ENCODE results near the gene C12orf43.

The C12orf43 gene

GRCh38 chr12:120971299-120972180 lies 44.7 kb downstream of the C12orf43 start:
- Histone ChIP-seq H3K9ac (ENCODE audit: low read length) (no peak overlapping the region), H3F3A (ENCODE audit: insufficient read depth, low read length) (no peaks in the 10 kb centered on the region), H3K9me2 (replicated peaks; ENCODE audit: insufficient read depth, low read length) (no peaks in the 10 kb centered on the region), H3K9me3 (replicated peaks; ENCODE audit: insufficient read depth, low read length) (no peaks in the 10 kb centered on the region), H4K20me1 (ENCODE audit: insufficient read depth, low read length) (no peaks in the 10 kb centered on the region), H3K27me3 (replicated peaks; ENCODE audit: insufficient read depth, low read length) (no peaks in the 10 kb centered on the region), H3K79me2 (ENCODE audit: low read length) (no peaks in the 10 kb centered on the region), H3K36me3 (replicated peaks; ENCODE audit: insufficient read depth, low read length) (no peaks in the 10 kb centered on the region), H3K4me1 (ENCODE audit: low read length) (no peaks in the 10 kb centered on the region), H3K4me3 (ENCODE audit: low read length) (no peak overlapping the region), H2AFZ (ENCODE audit: low read length) (no peak overlapping the region), H3K27ac (ENCODE audit: low read length) (no peak overlapping the region), H3K4me2 (ENCODE audit: low read depth, low read length) (no peak overlapping the region)
- peak; percentile 46 for DNase-seq
- TF ChIP-seq CTCF (IDR thresholded peaks at IDR 0.05; ENCODE audit: low read length) (peak; percentile 59), EZH2phosphoT487 (IDR thresholded peaks at IDR 0.05; ENCODE audit: low read length) (no peak), EZH2 (optimal IDR thresholded peaks at IDR 0.05; ENCODE audit: low read depth, low read length) (no peak)

GRCh38 chr12:120970310-120970709 lies 46.0 kb downstream of the C12orf43 start:
- Histone ChIP-seq H3K4me1 (ENCODE audit: low read length) (no peaks in the 10 kb centered on the region), H3K27me3 (replicated peaks; ENCODE audit: insufficient read depth, low read length) (no peaks in the 10 kb centered on the region), H2AFZ (ENCODE audit: low read length) (no peak overlapping the region), H3K9me3 (replicated peaks; ENCODE audit: insufficient read depth, low read length) (no peaks in the 10 kb centered on the region), H3F3A (ENCODE audit: insufficient read depth, low read length) (no peaks in the 10 kb centered on the region), H3K4me3 (ENCODE audit: low read length) (no peak overlapping the region), H3K9ac (ENCODE audit: low read length) (no peak overlapping the region), H3K36me3 (replicated peaks; ENCODE audit: insufficient read depth, low read length) (no peaks in the 10 kb centered on the region), H3K27ac (ENCODE audit: low read length) (no peak overlapping the region), H4K20me1 (ENCODE audit: insufficient read depth, low read length) (no peaks in the 10 kb centered on the region), H3K9me2 (replicated peaks; ENCODE audit: insufficient read depth, low read length) (no peaks in the 10 kb centered on the region), H3K4me2 (ENCODE audit: low read depth, low read length) (no peak overlapping the region), H3K79me2 (ENCODE audit: low read length) (no peaks in the 10 kb centered on the region)
- TF ChIP-seq CTCF (IDR thresholded peaks at IDR 0.05; ENCODE audit: low read length): no peak
- DNase-seq: no peak

GRCh38 chr12:120965534-120966091 lies 50.7 kb downstream of the C12orf43 start:
- no peak for DNase-seq
- no peak overlapping the region for H3K9ac ChIP-seq (ENCODE audit: low read length)
- no peaks in the 10 kb centered on the region for H3K9me3 ChIP-seq (replicated peaks; ENCODE audit: insufficient read depth, low read length)
- H3K36me3 ChIP-seq (replicated peaks; ENCODE audit: insufficient read depth, low read length): no peaks in the 10 kb centered on the region
- no peak overlapping the region for H3K4me3 ChIP-seq (ENCODE audit: low read length)
- H3K79me2 ChIP-seq (ENCODE audit: low read length): no peaks in the 10 kb centered on the region
- no peaks in the 10 kb centered on the region for H3K27me3 ChIP-seq (replicated peaks; ENCODE audit: insufficient read depth, low read length)
- no peaks in the 10 kb centered on the region for H3K4me1 ChIP-seq (ENCODE audit: low read length)
- no peaks in the 10 kb centered on the region for H4K20me1 ChIP-seq (ENCODE audit: insufficient read depth, low read length)
- no peak for TF ChIP-seq CTCF (IDR thresholded peaks at IDR 0.05; ENCODE audit: low read length)
- no peak for TF ChIP-seq EZH2phosphoT487 (IDR thresholded peaks at IDR 0.05; ENCODE audit: low read length)
- TF ChIP-seq EZH2 (optimal IDR thresholded peaks at IDR 0.05; ENCODE audit: low read depth, low read length): no peak
- no peak overlapping the region for H3K4me2 ChIP-seq (ENCODE audit: low read depth, low read length)
- H3F3A ChIP-seq (ENCODE audit: insufficient read depth, low read length): no peaks in the 10 kb centered on the region
- H2AFZ ChIP-seq (ENCODE audit: low read length): no peak overlapping the region
- H3K27ac ChIP-seq (ENCODE audit: low read length): no peak overlapping the region
- H3K9me2 ChIP-seq (replicated peaks; ENCODE audit: insufficient read depth, low read length): no peaks in the 10 kb centered on the region
